ENCODE measurements around the gene LMNA.
"Not testable (repeated sequence)": the region's sequence is repeated elsewhere in the genome, so short reads cannot be mapped to it uniquely, and the experiment has no call there.

LMNA gene

GRCh38 chr1:156104861-156105832 is 9.4 kb upstream of the LMNA start:
- DNase-seq (ENCODE audit: low spot score): no peak

- no peak for DNase-seq (ENCODE audit: low spot score)
Measured at GRCh38 chr1:156106624-156107488, 7.7 kb upstream of the LMNA start.

DNA sequence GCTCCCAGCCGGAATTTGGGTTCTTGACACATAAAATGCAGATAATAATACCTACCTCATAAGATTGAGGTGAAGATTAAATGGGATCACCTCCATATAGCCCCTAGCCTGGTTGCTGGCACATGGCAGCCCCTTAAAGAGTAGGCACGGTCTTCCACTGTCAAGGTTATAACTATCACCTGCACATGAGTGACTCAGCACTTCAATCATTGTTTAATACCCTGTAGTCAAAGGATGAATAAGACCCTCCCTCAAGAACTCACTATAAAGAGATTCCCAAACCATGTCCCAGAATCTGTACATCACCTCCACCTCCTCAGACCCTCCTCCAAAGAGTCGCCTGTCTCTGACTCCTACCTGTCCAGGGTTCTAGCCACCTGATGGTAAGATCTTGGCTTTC is 6.5 kb upstream of the LMNA start:
- DNase-seq (ENCODE audit: low spot score): no peak

- DNase-seq (ENCODE audit: low spot score): no peak
Measured at GRCh38 chr1:156108664-156109241, 5.8 kb upstream of the LMNA start.

DNA sequence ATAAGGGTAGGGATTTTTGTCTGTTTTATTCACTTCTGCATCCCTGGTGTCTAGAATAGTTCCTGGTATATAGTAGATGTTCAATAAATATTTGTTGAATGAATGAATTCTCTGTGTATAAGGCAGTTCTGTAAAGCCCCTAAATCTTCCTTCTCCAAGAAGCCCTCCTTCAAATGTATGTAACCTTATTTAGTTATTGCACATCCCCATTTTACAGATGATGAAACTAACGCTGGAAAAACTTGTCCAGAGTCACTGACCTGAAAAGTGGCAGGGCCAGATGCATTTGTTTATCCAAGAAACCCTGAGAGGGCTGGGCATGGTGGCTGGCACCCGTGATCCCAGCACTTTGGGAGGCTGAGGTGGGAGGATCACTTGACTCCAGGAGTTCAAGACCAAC is 4.3 kb upstream of the LMNA start:
- no peak for DNase-seq (ENCODE audit: low spot score)

DNA sequence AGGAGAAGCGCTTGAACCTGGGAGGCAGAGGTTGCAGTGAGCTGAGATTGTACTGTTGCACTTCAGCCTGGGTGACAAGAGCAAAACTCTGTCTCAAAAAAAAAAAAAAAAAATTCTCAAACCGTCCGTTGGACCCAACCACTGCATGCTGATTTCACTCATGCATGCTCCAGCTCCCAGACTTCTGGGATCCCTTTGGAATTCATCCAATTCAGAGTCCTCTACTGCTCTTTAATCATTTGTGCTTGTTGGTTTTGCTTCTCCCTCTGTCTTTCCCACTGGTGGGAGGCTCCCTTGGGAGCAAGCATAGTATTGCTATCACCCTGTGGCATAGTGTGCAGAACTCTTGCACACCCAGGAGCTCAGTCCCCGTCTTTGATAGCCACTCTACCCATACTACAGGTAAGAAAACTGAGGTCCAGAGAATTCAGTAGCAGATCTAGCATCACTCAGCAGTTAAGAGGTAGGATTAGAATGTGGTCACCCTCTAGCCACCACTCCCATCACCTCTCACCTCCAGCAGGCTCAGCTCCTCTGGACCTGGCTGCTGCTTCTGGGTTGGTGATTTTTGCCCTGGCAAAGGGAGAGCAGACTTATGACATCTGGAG is 3.1 kb upstream of the LMNA start:
- DNase-seq (ENCODE audit: low spot score): no peak

DNA sequence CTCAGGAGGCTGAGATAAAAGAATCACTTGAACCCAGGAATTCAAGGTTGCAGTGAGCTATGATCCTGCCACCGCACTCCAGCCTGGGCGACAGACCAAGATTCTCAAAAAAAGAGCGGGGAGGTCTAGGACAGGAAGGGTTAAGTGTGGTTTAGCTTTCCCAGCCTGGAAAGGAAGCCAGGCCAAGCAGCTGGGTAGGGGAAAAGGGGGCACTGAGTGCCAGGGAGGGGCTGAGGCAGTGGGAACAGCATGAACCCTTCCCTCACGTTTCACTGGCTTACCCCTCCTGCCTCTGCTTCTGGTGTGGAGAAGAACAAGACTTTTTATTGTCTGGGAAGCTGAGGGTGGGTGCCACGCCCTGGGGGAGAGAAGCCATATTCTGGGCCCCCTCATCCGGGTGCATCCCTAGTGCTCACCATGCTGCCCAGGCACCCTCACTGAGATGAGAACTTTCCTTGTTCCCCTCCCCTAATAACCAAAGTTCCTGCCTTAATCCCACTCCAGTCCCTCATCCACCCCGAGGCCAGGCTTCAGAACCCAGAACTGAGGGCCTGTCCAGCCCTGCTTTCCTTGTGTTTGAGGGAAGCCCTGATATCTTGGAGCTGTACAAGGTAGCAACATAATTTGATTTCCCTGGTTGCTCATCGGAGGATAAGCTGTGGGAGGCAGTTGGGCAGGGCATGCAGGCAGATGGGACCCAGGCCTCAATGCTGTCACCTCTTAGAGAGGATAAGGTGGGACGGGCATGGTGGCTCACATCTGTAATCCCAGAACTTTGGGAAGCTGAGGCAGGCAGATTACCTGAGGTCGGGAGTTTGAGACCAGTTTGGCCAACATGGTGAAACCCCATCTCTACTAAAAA is 2.0 kb upstream of the LMNA start:
- no peak for DNase-seq (ENCODE audit: low spot score)

GRCh38 chr1:156113282-156113950 is 1.1 kb upstream of the LMNA start:
- DNase-seq (ENCODE audit: low spot score): no peak

DNA sequence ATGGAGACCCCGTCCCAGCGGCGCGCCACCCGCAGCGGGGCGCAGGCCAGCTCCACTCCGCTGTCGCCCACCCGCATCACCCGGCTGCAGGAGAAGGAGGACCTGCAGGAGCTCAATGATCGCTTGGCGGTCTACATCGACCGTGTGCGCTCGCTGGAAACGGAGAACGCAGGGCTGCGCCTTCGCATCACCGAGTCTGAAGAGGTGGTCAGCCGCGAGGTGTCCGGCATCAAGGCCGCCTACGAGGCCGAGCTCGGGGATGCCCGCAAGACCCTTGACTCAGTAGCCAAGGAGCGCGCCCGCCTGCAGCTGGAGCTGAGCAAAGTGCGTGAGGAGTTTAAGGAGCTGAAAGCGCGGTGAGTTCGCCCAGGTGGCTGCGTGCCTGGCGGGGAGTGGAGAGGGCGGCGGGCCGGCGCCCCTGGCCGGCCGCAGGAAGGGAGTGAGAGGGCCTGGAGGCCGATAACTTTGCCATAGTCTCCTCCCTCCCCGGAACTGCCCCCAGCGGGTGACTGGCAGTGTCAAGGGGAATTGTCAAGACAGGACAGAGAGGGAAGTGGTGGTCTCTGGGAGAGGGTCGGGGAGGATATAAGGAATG is 505 bp downstream of the LMNA start:
- peak; percentile 42 for DNase-seq (ENCODE audit: low spot score)

- DNase-seq (ENCODE audit: low spot score): peak; percentile 57
Measured at GRCh38 chr1:156115514-156116374, 1.2 kb downstream of the LMNA start.

- DNase-seq (ENCODE audit: low spot score): not testable (repeated sequence)
Measured at GRCh38 chr1:156116731-156117130, 2.2 kb downstream of the LMNA start.

DNA sequence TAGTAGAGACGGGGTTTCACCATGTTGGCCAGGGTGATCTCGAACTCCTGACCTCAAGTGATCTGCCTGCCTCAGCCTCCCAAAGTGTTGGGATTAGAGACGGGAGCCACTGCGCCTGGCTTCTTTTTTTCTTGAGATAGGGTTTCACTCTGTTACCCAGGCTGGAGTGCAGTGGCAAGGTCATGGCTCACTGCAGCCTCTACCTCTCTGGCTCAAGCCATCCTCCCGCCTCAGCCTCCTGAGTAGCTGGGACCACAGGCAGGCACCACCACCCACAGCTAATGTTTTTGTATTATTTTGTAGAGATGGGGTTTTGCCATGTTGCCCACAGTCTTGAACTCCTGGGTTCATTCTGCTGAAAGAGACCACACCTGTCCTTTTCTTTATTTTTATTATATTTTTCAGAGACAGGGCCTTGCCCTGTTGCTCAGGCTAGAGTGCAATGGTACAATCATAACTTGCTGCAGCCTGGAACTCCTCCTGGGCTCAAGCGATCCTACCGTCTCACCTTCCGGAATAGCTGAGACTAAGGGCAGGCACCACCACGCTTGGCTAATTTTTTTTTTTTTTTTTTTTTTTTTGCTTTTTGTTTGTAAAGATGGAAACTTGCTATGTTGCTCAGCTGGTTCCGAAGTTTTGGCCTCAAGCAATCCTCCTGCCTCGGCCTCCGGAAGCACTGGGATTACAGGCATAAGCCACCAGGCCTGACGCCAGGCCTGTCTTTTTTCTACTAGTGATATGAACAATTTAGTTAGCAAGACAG is 3.1 kb downstream of the LMNA start:
- no peak for DNase-seq (ENCODE audit: low spot score)

DNA sequence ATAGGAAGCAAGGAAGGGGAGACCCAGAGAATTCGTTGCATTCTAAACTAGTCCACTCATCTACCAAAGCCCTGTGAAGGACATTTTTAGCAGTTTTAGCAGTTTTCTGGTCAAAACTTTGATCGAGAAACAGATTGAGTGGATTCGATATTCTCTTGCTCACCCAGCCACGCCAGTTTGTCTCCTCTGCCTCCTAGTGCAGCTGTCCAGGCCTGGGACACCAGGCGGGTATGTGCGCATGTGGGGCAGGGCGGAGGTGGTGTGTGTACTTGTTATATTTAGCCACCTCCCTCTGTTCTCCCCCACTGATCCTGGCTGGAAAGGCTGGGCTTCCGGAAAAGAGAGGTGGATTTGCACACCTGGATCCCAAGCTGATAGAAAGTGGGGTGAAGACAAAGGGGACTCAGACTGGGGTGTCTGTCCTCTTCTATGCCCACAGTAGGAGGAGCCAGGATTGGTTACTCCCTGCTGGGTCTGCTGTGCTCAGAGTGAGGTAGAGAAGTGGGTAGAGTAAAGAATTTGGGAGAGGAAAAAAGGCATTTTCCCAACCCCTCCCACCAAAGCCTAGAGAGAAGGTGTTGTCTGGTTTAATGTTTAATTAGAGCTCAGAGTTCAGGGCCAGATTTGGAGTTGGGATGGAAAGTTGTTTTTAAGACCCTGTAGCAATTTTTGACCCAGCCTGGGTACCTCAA is 3.8 kb downstream of the LMNA start:
- no peak for DNase-seq (ENCODE audit: low spot score)

DNA sequence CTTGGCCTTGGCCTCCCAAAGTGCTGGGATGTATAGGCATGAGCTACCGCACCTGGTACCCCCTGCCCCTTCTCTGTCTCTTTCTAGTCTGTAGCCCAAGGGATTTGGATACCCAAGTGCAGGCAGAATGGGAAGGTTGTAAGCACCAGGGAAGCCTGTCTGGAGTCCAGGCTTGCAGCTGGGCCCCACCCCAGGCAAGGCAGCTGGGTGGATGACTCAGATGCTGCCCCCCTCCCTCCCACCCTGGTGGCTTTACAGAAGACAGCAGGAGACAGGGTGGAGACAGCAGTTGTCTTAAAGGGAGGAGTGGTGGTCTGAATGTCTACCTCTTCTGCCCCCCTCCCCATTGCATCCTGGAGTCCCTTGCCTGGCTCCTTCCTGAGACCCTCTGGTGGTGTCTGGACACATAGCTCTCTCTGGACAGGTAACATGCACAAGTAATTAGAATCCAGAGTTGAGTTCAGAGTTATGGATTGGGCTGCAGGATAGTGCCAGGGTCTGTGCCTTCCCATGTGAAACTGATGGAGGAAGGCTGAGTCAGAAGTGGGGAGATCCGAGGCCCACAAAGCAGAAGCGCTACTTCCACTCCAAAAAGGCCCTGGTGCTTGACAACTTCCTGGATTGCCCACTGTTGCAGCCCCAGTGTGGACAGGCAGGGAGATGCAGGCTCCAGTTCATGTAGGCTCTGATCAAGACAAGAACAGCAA is 5.1 kb downstream of the LMNA start:
- peak; percentile 69 for DNase-seq (ENCODE audit: low spot score)

- no peak for DNase-seq (ENCODE audit: low spot score)
Measured at GRCh38 chr1:156120318-156120717, 5.8 kb downstream of the LMNA start.

DNA sequence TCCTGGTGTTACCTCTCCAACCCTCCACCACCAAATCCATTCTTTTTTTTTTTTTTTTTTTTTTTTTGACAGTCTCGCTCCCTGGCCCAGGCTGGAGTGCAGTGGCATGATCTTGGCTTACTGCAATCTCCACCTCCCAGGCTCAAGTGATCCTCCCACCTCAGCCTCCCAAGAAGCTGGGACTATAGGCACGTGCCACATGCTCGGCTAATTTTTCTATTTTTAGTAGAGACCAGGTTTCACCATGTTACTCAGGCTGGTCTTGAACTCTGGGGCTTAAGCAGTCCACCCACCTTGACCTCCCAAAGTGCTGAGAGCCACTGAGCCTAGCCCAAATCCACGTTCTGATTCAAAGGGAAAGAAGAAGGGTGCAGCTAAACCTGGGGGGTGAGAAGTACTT is 6.5 kb downstream of the LMNA start:
- not testable (repeated sequence) for DNase-seq (ENCODE audit: low spot score)

- DNase-seq (ENCODE audit: low spot score): no peak
Measured at GRCh38 chr1:156121457-156121856, 6.9 kb downstream of the LMNA start.

All from hematopoietic multipotent progenitor cell treated with erythropoietin and hydrocortisone succinate and interleukin-3 and kit ligand, for 15 days (in vitro differentiated cells).